Measurements from ENCODE around the gene EPHB1. TPM values are rescaled to one million over a fixed set of nuclear protein-coding genes. Genes with fewer than 3 reads are reported as not detected.

The EPHB1 gene
- total RNA-seq, 1 donor from 2014 or later, result 3.0 TPM

DNA sequence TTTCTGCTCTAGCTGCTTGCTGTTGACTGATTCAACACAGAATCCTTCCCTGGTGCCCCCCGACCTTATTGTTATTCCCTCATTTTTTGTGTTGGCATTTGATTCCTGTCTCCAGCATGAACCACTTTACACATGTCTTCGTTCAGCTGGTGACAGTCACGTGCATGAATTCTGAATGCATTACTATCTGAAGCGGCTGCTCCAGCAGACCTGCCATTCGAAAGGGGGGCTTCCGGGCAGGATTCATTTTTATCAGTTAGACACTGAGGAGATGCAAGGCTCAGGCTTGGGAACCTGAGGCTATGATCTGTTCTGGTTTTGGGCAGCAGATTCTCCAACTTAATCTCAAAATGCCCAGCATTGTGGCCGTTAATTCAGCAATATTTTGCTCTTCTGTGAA lies 336.2 kb downstream of the EPHB1 start:
- Histone ChIP-seq H3K36me3 (no peaks in the 10 kb centered on the region), H3K27me3 (ENCODE audit: low read depth) (no peaks in the 10 kb centered on the region), H3K9me3 (no peaks in the 10 kb centered on the region), H3K27ac (no peak overlapping the region), H3K4me3 (no peak overlapping the region), H3K4me1 (no peaks in the 10 kb centered on the region)
- ATAC-seq (no peak), DNase-seq (no peak)
- intact Hi-C loops (cut with DNase I), result no loop called here
- TF ChIP-seq, protein P1, sequence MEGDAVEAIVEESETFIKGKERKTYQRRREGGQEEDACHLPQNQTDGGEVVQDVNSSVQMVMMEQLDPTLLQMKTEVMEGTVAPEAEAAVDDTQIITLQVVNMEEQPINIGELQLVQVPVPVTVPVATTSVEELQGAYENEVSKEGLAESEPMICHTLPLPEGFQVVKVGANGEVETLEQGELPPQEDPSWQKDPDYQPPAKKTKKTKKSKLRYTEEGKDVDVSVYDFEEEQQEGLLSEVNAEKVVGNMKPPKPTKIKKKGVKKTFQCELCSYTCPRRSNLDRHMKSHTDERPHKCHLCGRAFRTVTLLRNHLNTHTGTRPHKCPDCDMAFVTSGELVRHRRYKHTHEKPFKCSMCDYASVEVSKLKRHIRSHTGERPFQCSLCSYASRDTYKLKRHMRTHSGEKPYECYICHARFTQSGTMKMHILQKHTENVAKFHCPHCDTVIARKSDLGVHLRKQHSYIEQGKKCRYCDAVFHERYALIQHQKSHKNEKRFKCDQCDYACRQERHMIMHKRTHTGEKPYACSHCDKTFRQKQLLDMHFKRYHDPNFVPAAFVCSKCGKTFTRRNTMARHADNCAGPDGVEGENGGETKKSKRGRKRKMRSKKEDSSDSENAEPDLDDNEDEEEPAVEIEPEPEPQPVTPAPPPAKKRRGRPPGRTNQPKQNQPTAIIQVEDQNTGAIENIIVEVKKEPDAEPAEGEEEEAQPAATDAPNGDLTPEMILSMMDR (IDR thresholded peaks at IDR 0.05), result no peak

DNA sequence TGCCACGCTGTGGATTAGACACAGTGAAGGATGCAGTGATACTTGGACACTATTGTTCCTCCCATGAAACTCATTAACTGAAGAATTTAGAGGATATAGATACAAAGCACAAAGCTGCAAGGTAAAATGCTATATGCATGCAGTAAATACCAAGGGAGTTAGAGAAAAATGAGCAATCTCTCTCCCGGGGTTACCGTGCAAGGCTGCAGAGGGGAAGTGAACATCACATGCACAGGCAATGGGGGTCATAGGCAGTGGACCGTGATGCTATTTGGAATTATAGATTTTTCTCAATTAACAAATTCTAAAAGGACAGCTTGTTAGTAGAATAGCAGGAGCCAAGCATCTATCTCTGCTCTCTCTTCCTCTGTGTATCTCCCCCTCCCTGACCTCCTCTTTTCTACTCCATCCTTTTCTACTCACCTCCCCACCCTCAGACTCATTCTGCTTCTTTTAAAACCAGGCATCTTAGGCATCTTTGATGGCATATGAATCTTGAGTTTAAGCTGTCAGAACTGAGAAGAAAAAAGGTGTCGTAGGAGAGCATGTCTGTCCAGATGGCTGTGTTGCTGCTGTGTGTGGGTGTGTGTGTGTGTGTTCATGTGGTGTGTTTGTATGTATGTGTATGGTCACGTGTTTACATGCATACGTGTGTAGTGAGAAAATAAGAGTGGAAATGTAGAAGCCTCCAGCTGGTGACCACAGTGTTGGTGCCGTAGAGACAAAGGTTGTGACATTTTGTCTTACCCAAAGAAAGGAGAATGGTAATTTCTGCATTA lies 339.0 kb downstream of the EPHB1 start:
- Histone ChIP-seq H3K4me1 (no peaks in the 10 kb centered on the region), H3K36me3 (no peaks in the 10 kb centered on the region), H3K27ac (no peak overlapping the region), H3K4me3 (no peak overlapping the region), H3K27me3 (ENCODE audit: low read depth) (no peaks in the 10 kb centered on the region), H3K9me3 (no peaks in the 10 kb centered on the region)
- DNase-seq (no peak), ATAC-seq (no peak)
- TF ChIP-seq, protein P1 (IDR thresholded peaks at IDR 0.05), result no peak
- intact Hi-C loops (cut with DNase I), result no loop called here

DNA sequence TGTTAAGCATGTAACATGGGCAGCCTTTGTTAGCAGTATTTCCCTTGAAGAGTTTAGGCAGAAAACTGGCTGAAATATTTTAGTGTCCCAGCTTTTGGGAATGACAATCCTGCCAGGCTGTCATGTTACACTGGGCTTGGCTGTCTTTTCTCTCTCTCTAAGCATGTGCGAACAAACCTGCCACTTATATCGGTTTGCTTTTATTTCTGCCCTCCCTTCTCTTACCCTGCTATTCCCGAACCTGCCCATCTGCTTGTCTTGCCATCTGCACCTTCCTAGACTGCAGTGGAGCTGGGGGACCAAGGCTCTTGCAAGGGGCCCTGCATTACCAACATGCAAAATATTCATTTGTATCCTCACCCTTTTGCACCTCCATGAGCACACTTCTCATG lies 339.6 kb downstream of the EPHB1 start:
- no peak overlapping the region for H3K4me3 ChIP-seq
- no peak overlapping the region for H3K27ac ChIP-seq
- H3K27me3 ChIP-seq (ENCODE audit: low read depth), result no peaks in the 10 kb centered on the region
- H3K4me1 ChIP-seq, result no peaks in the 10 kb centered on the region
- ATAC-seq (no peak), DNase-seq (no peak)
- H3K36me3 ChIP-seq, result no peaks in the 10 kb centered on the region
- TF ChIP-seq, protein P1 (IDR thresholded peaks at IDR 0.05), result no peak
- H3K9me3 ChIP-seq, result no peaks in the 10 kb centered on the region
- intact Hi-C loops (cut with DNase I), result no loop called here

DNA sequence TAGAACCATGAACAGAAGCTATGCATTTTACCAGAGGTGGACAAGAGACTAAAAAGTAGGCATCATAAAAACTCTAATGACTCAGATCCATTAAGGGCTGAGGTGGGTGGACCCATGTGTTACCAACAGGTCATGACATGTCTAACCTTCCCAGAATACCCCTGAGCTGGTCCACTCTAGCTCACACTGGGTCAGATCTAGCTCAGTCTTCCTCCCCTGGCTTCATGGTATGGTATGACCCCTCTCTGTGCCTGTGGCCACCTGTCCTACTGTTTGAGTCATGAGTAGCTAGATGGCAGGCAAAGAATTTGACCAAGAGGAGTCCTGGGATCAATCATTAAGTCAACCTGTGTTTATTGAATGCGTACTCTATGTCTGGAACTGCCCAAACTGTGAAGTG lies 340.4 kb downstream of the EPHB1 start:
- Histone ChIP-seq H3K27ac (no peak overlapping the region), H3K27me3 (ENCODE audit: low read depth) (no peaks in the 10 kb centered on the region), H3K4me3 (no peak overlapping the region), H3K9me3 (no peaks in the 10 kb centered on the region), H3K4me1 (no peaks in the 10 kb centered on the region), H3K36me3 (no peaks in the 10 kb centered on the region)
- intact Hi-C loops (cut with DNase I), result no loop called here
- TF ChIP-seq, protein P1 (IDR thresholded peaks at IDR 0.05), result no peak
- DNase-seq (no peak), ATAC-seq (no peak)

DNA sequence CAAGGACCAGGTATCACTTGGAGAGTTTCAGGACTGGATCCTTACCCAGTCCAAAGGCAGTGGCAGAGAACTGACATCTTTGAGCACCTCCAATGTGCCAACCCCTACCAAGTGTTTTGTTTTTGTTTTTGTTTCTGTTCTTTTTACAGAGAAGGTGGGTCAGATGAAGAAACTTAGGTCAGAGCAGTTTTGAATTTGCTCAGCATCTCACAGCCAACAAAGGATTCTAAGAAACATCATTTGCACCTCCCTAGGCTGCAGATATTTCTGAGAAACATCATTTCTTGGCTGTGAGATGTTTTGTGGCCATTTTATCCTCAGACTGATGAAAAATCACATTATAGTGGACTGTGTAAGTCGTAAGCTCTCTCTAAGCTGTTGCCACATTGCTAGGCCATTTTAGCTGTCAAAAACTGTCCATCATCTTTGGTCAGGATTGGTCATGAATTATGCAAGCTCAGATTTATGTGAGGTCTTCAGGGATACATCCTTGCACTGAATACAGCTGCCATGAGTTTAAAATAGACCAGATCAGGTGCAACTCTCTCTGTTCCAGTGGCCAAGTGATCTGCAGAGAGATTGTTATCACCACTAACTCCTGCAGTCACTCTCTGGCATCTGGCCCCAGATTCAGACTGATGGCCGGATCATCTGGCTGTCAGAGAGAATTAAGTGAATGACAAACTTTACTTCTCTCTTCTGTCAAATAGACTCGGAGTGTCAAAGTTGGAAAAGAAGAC lies 341.5 kb downstream of the EPHB1 start:
- intact Hi-C loops (cut with DNase I), result no loop called here
- TF ChIP-seq, protein P1 (IDR thresholded peaks at IDR 0.05), result no peak

More for the DNA sequence above, 341.5 kb downstream of the EPHB1 start:
- Histone ChIP-seq H3K27me3 (ENCODE audit: low read depth) (no peaks in the 10 kb centered on the region), H3K27ac (no peak overlapping the region), H3K9me3 (no peaks in the 10 kb centered on the region), H3K4me3 (no peak overlapping the region), H3K36me3 (no peaks in the 10 kb centered on the region), H3K4me1 (no peaks in the 10 kb centered on the region)
- no peak for ATAC-seq
- DNase-seq, result no peak

Data from lower lobe of right lung (tissue), 2 donors.